ENCODE measurements around the gene ADORA2B.
"Not testable (repeated sequence)": the region's sequence is repeated elsewhere in the genome, so short reads cannot be mapped to it uniquely, and the experiment has no call there.

ADORA2B gene

GRCh38 chr17:15944759-15945526 is at the start of gene ADORA2B:
TSS of gene ADORA2B (plus strand) at chr17:15945130. CDS start at chr17:15945249, 119 bp downstream.
- Histone ChIP-seq H3K27me3 (ENCODE audit: control insufficient read depth, insufficient read depth, low read length) (peaks cover 48% of the 10 kb centered on the region), H3K36me3 (ENCODE audit: control insufficient read depth, insufficient read depth, low read length) (no peaks in the 10 kb centered on the region), H3K9me3 (ENCODE audit: control insufficient read depth, insufficient read depth, low read depth, low read length) (0 out of 2 replicates have a peak, but pooled peaks cover 6% of the 10 kb centered on the region), H3K27ac (ENCODE audit: low read depth, low read length) (no peak within 1 kb of the TSS), H3K4me3 (ENCODE audit: low read depth, low read length) (peak within 1 kb of the TSS; percentile 96), H3K4me1 (ENCODE audit: control insufficient read depth, insufficient read depth, low read length) (peaks cover 30% of the 10 kb centered on the region), H3K9ac (ENCODE audit: low read length) (peak within 1 kb of the TSS; percentile 84)

- no peaks in the 10 kb centered on the region for H3K27me3 ChIP-seq (ENCODE audit: control insufficient read depth, insufficient read depth, low read length)
- H3K9me3 ChIP-seq (ENCODE audit: control insufficient read depth, insufficient read depth, low read depth, low read length) = no peaks in the 10 kb centered on the region
- H3K4me3 ChIP-seq (ENCODE audit: low read depth, low read length) = no peak overlapping the region
- peaks cover 5% of the 10 kb centered on the region for H3K4me1 ChIP-seq (ENCODE audit: control insufficient read depth, insufficient read depth, low read length)
- H3K36me3 ChIP-seq (ENCODE audit: control insufficient read depth, insufficient read depth, low read length) = no peaks in the 10 kb centered on the region
- no peak overlapping the region for H3K9ac ChIP-seq (ENCODE audit: low read length)
- no peak overlapping the region for H3K27ac ChIP-seq (ENCODE audit: low read depth, low read length)
Observed at GRCh38 chr17:15896277-15896676, 48.7 kb upstream of the ADORA2B start.

- Histone ChIP-seq H3K9me3 (ENCODE audit: control insufficient read depth, insufficient read depth, low read depth, low read length) (no peaks in the 10 kb centered on the region), H3K27ac (ENCODE audit: low read depth, low read length) (no peak overlapping the region), H3K36me3 (ENCODE audit: control insufficient read depth, insufficient read depth, low read length) (no peaks in the 10 kb centered on the region), H3K27me3 (ENCODE audit: control insufficient read depth, insufficient read depth, low read length) (no peaks in the 10 kb centered on the region), H3K9ac (ENCODE audit: low read length) (no peak overlapping the region), H3K4me3 (ENCODE audit: low read depth, low read length) (no peak overlapping the region), H3K4me1 (ENCODE audit: control insufficient read depth, insufficient read depth, low read length) (peaks cover 5% of the 10 kb centered on the region)
Observed at GRCh38 chr17:15896834-15897233, 48.1 kb upstream of the ADORA2B start.

- H3K9me3 ChIP-seq (ENCODE audit: control insufficient read depth, insufficient read depth, low read depth, low read length); H3K36me3 ChIP-seq (ENCODE audit: control insufficient read depth, insufficient read depth, low read length); H3K4me1 ChIP-seq (ENCODE audit: control insufficient read depth, insufficient read depth, low read length); H3K27me3 ChIP-seq (ENCODE audit: control insufficient read depth, insufficient read depth, low read length); H3K9ac ChIP-seq (ENCODE audit: low read length); H3K4me3 ChIP-seq (ENCODE audit: low read depth, low read length); H3K27ac ChIP-seq (ENCODE audit: low read depth, low read length): not testable (repeated sequence)
Observed at GRCh38 chr17:15899596-15899995, 45.3 kb upstream of the ADORA2B start.

- H3K27me3 ChIP-seq (ENCODE audit: control insufficient read depth, insufficient read depth, low read length) = no peaks in the 10 kb centered on the region
- H3K36me3 ChIP-seq (ENCODE audit: control insufficient read depth, insufficient read depth, low read length) = no peaks in the 10 kb centered on the region
- no peak overlapping the region for H3K9ac ChIP-seq (ENCODE audit: low read length)
- H3K4me3 ChIP-seq (ENCODE audit: low read depth, low read length) = no peak overlapping the region
- H3K9me3 ChIP-seq (ENCODE audit: control insufficient read depth, insufficient read depth, low read depth, low read length) = no peaks in the 10 kb centered on the region
- no peaks in the 10 kb centered on the region for H3K4me1 ChIP-seq (ENCODE audit: control insufficient read depth, insufficient read depth, low read length)
- H3K27ac ChIP-seq (ENCODE audit: low read depth, low read length) = no peak overlapping the region
Observed at GRCh38 chr17:15900871-15901270, 44.1 kb upstream of the ADORA2B start.

- H3K27ac ChIP-seq (ENCODE audit: low read depth, low read length); H3K36me3 ChIP-seq (ENCODE audit: control insufficient read depth, insufficient read depth, low read length); H3K9me3 ChIP-seq (ENCODE audit: control insufficient read depth, insufficient read depth, low read depth, low read length); H3K9ac ChIP-seq (ENCODE audit: low read length); H3K27me3 ChIP-seq (ENCODE audit: control insufficient read depth, insufficient read depth, low read length); H3K4me3 ChIP-seq (ENCODE audit: low read depth, low read length): not testable (repeated sequence)
- H3K4me1 ChIP-seq (ENCODE audit: control insufficient read depth, insufficient read depth, low read length) = peaks cover 17% of the 10 kb centered on the region; the same call in 1 of the 2 replicates
Observed at GRCh38 chr17:15905236-15905635, 39.7 kb upstream of the ADORA2B start.

GRCh38 chr17:15907290-15907689 is 37.6 kb upstream of the ADORA2B start:
- H3K4me1 ChIP-seq (ENCODE audit: control insufficient read depth, insufficient read depth, low read length) = peaks cover 17% of the 10 kb centered on the region; the same call in 1 of the 2 replicates
- H3K36me3 ChIP-seq (ENCODE audit: control insufficient read depth, insufficient read depth, low read length) = no peaks in the 10 kb centered on the region
- H3K27ac ChIP-seq (ENCODE audit: low read depth, low read length) = no peak overlapping the region
- no peaks in the 10 kb centered on the region for H3K27me3 ChIP-seq (ENCODE audit: control insufficient read depth, insufficient read depth, low read length)
- H3K4me3 ChIP-seq (ENCODE audit: low read depth, low read length) = no peak overlapping the region
- H3K9me3 ChIP-seq (ENCODE audit: control insufficient read depth, insufficient read depth, low read depth, low read length) = no peaks in the 10 kb centered on the region
- H3K9ac ChIP-seq (ENCODE audit: low read length) = no peak overlapping the region

- Histone ChIP-seq H3K27me3 (ENCODE audit: control insufficient read depth, insufficient read depth, low read length) (no peaks in the 10 kb centered on the region), H3K4me3 (ENCODE audit: low read depth, low read length) (no peak overlapping the region), H3K4me1 (ENCODE audit: control insufficient read depth, insufficient read depth, low read length) (peaks cover 17% of the 10 kb centered on the region; the same call in 1 of the 2 replicates), H3K9me3 (ENCODE audit: control insufficient read depth, insufficient read depth, low read depth, low read length) (no peaks in the 10 kb centered on the region), H3K9ac (ENCODE audit: low read length) (no peak overlapping the region), H3K36me3 (ENCODE audit: control insufficient read depth, insufficient read depth, low read length) (no peaks in the 10 kb centered on the region), H3K27ac (ENCODE audit: low read depth, low read length) (no peak overlapping the region)
Observed at GRCh38 chr17:15908378-15908777, 36.6 kb upstream of the ADORA2B start.

GRCh38 chr17:15909481-15909991 is 35.4 kb upstream of the ADORA2B start:
- Histone ChIP-seq H3K4me3 (ENCODE audit: low read depth, low read length) (no peak overlapping the region), H3K4me1 (ENCODE audit: control insufficient read depth, insufficient read depth, low read length) (peaks cover 17% of the 10 kb centered on the region; the same call in 1 of the 2 replicates), H3K27me3 (ENCODE audit: control insufficient read depth, insufficient read depth, low read length) (no peaks in the 10 kb centered on the region), H3K27ac (ENCODE audit: low read depth, low read length) (no peak overlapping the region), H3K9ac (ENCODE audit: low read length) (no peak overlapping the region), H3K9me3 (ENCODE audit: control insufficient read depth, insufficient read depth, low read depth, low read length) (peaks cover 2% of the 10 kb centered on the region; the same call in 1 of the 2 replicates), H3K36me3 (ENCODE audit: control insufficient read depth, insufficient read depth, low read length) (no peaks in the 10 kb centered on the region)

- Histone ChIP-seq H3K27ac (ENCODE audit: low read depth, low read length) (no peak overlapping the region), H3K27me3 (ENCODE audit: control insufficient read depth, insufficient read depth, low read length) (no peaks in the 10 kb centered on the region), H3K9ac (ENCODE audit: low read length) (no peak overlapping the region), H3K4me3 (ENCODE audit: low read depth, low read length) (no peak overlapping the region), H3K9me3 (ENCODE audit: control insufficient read depth, insufficient read depth, low read depth, low read length) (peaks cover 10% of the 10 kb centered on the region), H3K36me3 (ENCODE audit: control insufficient read depth, insufficient read depth, low read length) (no peaks in the 10 kb centered on the region), H3K4me1 (ENCODE audit: control insufficient read depth, insufficient read depth, low read length) (peaks cover 17% of the 10 kb centered on the region; the same call in 1 of the 2 replicates)
Observed at GRCh38 chr17:15910791-15911190, 34.1 kb upstream of the ADORA2B start.

- not testable (repeated sequence) for H3K27ac ChIP-seq (ENCODE audit: low read depth, low read length); H3K9me3 ChIP-seq (ENCODE audit: control insufficient read depth, insufficient read depth, low read depth, low read length)
Observed at GRCh38 chr17:15911701-15912100, 33.2 kb upstream of the ADORA2B start.

More at GRCh38 chr17:15911701-15912100, 33.2 kb upstream of the ADORA2B start:
- H3K9ac ChIP-seq (ENCODE audit: low read length); H3K4me3 ChIP-seq (ENCODE audit: low read depth, low read length); H3K36me3 ChIP-seq (ENCODE audit: control insufficient read depth, insufficient read depth, low read length); H3K27me3 ChIP-seq (ENCODE audit: control insufficient read depth, insufficient read depth, low read length): not testable (repeated sequence)
- H3K4me1 ChIP-seq (ENCODE audit: control insufficient read depth, insufficient read depth, low read length) = peaks cover 17% of the 10 kb centered on the region; the same call in 1 of the 2 replicates

Data from HUES6 (cell line).